ENCODE results near the gene MLN. TPM values are rescaled to one million over a fixed set of nuclear protein-coding genes. Genes with fewer than 3 reads are reported as not detected.

The MLN gene, protein sequence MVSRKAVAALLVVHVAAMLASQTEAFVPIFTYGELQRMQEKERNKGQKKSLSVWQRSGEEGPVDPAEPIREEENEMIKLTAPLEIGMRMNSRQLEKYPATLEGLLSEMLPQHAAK
- not detected for total RNA-seq

DNA sequence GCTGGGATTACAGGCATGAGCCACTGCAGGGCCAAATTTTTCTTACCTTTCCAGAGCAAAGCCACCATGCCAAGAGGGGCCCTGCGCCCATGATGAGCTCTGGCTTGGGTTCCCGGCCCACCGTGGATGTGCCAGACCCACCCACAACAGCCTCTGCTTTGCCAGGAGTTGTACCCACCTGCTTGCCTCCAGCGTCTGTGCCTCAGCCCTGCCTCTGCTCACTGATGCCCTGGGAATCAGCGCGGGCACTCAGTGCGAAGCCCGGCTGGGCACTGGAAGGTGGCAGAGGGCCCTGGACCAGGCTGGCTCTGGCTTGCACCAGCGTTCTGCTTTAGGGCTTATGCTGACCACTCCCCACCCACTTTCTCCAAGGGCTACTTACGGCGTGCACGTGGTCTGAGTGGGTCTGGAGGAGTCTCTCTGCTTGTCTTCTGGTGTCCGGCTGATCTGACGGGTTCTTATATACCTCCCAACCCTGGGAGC is at the start of gene MLN:
MLN (minus strand) TSS at position 433 of the 483 bp plus-strand sequence. CDS start 2,840 bp downstream, outside the sequence.
- DNase-seq = no peak

DNA sequence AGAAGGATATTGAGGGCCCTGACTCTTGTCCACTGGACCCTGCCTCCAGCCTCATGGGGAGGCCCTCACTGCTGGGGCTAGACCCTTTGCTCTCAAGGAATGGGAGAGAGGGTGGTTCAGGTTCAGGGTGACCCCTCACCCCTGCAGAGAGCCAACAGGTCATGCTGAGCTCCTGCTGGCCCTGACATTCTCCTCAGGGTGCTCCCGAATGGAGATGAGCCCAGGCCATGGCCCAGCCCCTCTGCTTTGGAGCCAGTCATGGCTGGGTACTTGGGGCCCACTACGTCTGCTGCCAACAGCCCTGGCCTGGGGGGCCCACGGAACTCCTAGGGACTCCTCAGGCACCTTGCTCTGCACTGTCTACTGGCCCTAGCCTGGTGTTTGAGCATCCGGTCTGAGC is 49.2 kb upstream of the MLN start:
- DNase-seq = no peak

DNA sequence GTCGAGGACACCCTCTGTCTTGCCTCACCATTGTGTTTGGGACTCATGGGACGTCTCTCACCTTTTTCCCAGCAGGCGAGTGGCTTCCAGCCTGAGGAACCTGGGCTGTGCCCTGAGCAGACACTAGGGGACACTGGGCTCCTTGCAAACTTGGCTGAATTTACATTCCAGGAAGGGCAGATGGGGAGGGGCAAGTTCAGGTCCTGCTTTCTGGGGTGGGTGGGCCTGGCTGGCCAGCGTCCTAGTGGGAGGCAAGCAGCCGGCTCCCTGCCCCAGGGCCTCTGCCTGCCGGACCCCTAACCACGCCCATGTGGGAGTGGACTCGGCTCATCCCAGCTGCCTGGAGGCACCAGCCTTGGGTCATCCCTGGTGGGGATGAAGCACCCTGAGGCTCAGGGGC is 48.2 kb upstream of the MLN start:
- no peak for DNase-seq

DNA sequence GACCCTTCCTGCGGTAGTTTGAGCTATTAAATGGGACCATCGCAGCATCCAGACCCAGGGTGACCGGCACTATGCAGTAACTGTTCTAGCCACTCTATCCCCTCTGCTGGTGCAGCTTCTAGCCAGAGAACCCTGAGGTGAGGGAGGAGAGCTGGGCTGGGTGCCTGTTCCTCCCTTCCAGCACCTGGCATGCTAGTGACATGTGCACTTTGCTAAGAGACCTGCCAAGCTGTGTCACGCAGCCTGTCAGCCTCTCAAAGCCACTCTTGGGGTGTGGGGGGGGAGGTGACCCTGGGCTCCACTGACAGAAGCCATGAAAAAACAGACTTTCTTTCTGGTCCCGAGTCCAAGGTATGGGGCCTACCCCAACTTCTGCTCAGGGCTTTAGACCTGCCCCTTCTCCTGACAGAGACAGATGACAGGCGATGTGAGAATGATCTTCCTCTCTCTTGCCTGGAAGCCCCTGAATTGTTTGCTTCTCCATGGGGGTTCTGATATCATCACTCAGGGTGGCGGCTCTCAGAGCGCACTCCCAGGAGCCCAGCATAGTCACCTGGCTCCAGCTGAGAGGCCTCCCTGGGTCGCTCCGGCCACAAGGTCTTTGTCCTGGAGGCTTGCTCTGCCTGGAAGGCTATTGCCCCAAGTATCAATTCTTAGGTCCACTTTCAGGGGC is 47.2 kb upstream of the MLN start:
- DNase-seq = no peak

DNA sequence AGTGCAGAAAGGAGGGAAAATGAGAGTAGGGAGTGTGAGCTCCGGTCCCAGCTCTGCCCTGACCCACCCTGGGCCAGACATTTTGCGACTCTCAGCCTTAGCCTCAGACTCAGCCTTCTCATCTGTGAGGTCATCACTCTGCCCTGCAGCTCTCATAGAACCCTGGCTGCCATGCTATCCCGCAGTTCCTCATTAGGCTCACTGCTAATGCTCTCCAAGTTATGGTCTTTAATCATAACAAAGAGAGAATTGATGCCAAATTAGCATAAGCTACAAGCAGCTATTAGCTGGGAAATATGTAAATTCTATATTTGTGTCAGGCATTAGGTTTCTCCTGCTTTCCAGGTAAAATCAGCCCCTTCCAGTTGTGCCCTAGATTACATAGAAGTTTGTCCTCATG is 46.5 kb upstream of the MLN start:
- DNase-seq = no peak

DNA sequence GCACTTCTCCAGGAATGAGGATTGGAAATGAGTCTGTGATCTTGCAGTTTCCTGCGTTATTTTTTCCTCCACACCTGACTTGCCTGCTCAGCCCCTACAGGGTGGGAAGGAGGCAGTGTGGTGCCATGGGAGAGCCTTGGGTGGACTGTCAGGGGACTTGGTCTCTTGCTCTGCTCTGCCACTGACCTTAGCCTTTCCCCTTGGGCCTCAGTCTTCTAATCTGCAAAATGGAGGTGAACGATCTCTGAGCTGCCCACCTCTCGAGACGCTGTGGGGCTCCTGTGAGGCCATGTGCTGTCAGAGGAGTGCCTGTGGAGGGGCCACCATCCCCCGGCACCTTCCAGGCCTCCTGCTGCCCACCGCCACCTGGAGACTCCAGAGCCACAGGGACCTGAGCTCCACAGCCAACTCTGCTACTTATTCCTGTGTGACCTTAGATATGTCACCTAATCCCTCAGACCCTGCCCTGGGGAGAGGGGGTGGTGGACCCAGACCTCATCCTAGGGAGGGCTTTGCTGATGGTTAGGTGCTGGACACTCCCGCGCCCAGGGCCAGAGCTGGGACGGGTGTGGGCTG is 45.8 kb upstream of the MLN start:
- DNase-seq = no peak

DNA sequence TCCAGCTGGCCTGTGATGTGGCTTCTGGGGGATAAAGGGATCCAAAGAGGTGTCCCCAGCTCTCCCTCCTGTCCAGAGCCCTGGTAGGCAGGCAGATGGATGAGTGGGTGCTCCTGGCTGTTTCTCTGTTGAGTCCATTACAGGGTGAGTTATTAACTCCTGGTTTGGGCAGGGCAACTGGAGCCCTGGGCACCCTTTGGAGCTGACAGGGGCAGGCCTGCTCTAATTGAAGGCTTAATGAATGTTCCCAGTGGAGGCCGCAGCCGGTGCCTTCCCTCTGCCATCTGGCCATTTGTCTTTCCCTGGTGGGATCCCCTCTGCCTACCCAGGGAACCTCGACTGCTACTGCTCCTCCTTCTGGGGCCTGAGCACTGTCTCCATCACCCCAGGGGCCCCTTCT is 44.7 kb upstream of the MLN start:
- DNase-seq = no peak

DNA sequence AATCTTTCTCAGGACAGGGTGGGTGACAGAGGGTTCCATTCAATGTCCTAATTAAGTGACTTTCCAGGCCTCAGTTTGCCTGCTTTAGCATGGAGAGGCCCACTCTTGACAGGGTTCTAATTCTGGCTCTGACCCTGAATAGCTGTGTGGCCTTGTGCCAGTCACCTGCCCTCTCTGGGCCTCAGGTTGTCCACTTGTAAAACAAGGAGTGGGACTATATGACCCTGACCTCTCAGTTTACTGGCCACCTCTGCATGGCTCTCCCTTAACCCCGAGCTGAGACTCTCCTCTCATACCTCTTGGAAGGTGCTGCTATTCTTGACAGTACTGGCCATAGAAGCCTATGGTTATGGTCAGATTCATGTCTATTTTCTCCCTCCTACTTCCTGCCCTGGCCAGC is 44.1 kb upstream of the MLN start:
- DNase-seq = no peak

DNA sequence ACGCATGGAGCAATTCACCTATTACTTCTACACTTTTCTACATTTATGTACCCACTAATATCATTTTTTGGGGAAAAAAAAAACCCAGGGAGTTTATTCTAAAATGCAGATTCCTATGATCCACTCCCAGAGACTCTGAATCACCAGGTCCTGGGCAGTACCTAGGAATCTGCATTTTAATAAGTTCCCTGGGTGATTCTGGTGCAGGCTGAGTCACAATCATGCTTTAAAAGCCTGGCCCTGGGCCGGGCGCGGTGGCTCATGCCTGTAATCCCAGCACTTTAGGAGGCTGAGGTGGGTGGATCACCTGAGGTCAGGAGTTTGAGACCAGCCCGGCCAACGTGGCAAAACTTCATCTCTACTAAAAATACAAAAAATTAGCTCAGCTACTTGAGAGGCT is 43.3 kb upstream of the MLN start:
- no peak for DNase-seq

DNA sequence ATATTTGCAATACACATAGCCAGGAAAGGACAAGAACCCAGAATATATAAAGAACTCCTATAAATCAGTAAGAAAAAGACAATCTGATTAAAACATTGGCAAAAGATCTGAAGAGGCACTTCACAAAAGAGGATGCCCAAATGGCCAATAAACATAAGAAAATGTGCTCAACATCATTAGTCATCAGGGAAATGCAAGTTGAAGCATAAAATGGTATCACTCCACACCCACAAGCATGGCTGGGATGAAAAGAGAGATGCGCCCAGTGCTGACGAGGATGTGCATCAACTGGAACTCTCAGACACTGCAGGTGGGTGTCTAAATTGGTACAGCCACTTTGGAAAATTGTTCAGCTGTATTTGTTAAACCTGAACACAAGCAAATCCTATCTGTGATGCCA is 42.4 kb upstream of the MLN start:
- DNase-seq = no peak

DNA sequence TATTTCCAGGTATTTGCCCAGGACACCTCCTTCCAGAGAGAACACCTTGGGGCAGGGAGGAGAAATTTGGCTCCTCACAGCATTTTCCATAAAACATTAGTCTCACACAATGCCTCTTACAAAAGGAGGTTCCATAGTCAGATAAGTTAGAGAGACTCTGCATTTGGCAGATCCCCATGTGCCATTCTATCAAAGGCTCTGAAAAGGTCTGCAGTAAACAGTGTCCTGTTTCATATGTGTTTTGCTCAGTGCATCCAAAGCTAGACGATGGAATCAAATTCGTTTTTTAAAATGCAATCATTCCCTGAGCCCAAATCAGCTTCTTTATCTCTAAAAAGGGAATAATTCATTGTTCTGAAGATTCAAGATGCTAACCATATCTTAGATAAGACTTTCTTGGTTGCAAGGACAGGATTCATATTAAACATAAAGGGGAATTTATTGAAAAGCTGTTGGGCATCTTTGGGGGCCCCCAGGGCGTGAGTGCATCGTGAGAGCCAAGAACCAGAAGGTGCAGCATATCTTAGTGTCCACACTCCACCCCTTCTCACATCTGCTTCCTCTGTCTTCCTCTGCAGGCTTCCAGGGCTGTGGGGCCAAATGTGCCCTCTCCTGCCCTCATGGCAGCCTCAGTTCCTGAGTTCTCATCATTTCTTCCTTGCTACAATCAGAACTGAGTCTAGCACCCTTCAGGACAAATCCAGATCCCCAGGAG is 41.4 kb upstream of the MLN start:
- no peak for DNase-seq

DNA sequence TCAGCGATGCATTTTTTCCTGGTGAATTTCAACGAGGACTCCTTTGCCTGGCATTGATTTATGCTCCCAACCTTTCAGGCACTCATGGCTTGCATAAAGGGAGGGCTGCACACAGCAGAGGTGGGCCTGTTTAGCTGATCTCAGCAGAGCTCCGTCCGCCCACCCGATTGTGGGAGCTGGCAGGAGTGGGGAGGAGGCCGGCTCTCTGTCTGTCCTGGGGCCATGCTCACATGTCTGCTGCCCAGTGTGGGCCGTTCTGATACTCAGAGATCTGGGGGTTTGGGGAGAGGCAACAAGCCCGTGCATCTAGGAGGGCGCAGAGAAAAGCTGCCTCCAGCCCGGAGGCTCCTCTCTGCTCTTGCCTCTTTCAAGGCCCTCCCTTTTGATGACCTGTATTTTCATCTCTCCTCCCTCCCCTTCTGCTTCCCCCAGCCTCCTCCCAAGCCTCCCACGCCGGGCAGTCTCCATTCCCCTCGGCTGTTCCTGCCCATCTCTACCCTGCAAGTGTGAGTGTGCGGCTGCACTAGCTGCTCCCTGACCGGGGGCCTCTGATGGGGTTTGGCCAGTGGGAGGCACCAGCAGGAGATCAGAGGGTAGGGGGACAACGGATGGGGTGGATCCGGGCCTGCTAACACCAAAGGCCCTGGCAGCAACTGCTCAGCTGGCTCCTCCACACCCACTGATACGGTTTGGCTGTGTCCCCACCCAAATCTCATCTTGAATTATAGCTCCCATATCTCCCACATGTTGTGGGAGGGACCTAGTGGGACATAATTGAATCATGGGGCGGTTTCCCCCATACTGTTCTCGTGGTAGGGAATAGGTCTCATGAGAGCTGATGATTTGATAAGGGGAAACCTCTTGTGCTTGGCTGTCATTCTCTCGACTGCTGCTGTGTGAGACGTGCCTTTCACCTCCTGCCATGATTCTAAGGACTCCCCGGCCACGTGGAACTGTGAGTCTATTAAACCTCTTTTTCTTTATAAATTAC is 39.6 kb upstream of the MLN start:
- no peak for DNase-seq

DNA sequence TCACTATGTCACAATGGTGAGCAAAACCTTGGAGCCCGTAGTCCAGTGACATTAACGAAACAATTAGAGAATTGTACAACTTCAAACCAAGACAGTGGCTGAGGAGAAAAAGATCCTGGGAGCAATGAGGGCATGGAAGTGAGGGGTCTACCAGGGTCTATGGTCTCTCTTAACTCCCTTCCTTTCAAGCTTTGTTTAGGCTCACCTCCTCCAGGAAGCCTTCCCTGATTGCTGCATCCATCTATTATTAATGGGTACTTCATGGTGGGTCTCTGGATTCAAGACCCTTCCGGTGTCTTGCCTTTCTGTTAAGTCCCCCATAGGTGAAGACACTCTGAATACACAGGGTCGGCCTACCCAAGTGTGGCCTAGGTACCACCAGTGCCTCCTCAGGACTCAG is 38.1 kb upstream of the MLN start:
- DNase-seq = no peak

DNA sequence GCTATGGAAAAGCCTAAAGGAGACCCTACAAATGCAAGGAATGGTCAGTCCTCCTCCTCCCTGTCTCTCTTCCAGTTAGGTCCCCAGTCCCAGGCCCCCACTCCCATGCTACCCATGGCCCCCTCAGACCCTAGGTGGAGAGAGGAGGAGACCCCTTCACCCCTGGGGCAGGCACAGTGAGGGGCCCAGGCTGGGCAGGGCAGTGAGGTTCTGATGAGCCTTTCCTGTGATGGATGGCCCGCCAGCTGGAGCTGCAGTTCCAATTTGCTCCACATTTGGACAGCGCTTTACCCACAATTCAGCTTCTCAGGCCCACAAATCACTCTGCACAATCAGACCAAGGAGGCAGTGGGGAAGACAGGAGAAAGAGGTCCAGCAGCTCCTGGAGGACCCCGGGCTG is 37.3 kb upstream of the MLN start:
- no peak for DNase-seq

DNA sequence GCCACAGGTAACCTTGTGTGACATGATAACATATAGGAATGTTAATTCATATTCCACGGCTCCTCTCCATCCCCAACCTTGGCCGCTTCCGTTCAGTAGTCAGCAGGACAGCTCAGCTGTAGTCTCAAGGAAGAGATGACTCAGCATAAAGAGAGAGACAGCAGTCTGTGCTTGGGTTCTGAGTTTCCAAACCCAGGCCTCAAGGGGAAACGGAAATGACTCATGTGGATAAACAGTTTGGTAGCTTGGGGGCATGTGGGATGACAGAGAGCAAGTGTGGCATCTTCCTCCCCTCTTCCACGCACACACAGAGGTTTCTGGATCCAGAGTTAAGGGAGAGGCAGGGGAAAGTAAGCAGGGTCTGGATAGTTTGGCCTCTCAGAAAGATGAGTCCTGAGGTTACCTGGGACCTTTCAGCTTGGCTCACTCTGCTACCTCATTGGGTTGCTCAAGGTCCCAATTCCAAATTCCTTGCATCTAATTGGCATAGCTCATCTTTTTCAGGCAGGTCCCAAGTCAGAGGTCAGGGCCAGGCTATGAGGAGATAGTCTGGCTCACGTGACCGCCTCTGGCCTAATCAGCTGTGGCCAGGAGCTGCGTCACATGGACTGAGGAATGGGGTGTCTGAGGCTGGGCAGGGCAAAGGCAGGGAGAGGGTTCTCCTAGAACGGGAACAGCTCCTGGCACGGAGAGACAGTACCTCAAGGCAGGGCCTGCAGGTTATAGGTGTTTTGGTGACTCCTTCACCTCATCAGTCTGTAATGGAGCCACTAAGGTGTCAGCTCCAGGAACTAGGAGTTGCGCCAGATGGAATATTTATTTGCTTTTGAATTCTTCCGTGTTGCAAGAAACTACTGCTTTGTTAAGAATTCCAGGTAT is 36.5 kb upstream of the MLN start:
- no peak for DNase-seq

DNA sequence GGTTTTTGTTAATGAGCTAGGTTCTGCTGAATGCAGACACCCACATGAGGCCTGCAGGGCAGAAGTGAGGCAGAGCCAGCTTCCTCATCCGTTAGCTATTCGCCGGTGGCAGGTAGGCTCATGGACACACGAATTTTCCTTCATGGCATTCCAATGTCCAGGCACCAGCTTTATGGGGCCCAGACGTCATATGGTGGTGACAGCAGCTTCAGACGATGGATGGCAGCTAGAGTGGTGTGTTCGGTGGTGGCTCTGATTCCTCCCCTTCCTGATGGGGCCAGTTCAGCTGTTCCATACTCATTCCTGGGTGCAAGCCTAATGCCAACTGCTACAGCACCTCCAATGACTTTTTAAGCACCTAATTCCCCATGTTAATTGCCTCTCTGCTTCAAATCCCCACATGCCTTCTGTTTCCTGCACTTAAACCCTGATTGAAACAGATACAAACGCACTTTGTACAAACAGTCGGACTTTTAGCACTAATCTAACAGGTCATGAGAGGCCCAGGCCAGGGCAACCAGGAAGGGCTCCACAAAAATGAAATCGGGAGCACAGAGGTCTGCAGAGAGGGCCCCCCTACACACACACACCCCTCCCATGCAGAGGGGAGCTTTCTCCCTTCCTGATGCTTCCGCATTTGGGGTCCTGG is 35.7 kb upstream of the MLN start:
- no peak for DNase-seq

DNA sequence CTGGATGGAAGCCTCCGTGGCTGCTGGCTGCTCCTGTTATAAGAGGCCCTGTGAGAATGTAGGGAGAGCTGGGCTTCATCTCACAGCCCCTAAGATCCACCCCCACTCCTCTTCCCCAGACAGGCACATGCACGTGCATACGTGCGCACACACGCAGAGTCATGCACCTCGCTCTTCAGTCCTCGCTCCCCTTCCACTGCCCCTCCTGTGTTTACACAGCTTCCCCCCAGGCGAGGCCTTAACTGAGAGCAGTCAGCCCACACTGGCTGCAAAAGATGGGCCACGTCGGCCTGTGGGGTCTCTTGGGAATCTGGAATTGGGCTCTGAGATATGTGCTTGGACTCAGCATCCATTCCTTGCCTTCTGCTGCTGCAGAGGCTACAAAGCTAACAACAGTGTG is 35.2 kb upstream of the MLN start:
- no peak for DNase-seq

DNA sequence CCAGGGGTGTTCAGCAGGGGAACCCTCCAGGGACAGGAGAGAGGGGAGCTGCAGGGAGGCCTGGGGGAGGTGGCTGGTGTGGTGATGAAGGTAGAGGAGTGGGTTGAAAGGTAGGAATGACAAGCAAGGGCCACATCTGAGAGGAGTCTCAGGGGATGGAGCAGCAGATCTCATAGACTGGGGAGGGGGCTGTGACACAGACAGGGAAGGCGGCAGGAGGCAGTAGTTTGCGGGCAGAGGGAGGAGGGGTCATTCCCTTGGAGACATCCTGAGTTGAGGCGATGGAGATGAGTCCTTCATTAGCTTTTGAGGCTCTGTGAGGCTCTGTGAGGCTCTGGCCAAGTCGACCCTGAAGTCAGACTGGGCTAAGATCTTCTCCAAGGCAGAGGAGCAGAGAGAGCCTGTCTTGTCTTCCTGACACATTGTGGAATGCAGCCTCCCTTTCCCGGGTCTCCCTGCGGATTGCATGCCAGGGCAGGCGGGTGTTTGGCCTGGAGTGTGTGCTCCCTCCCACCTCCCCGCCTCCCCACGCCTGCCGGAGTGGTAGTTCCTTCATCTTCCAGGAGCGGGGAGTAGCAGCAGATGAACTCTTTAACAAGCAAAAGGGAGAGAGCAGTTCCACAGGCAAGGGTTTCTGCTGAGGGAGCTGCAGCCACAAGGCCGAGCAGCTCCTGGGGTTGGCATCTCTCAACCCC is 34.3 kb upstream of the MLN start:
- DNase-seq = no peak

DNA sequence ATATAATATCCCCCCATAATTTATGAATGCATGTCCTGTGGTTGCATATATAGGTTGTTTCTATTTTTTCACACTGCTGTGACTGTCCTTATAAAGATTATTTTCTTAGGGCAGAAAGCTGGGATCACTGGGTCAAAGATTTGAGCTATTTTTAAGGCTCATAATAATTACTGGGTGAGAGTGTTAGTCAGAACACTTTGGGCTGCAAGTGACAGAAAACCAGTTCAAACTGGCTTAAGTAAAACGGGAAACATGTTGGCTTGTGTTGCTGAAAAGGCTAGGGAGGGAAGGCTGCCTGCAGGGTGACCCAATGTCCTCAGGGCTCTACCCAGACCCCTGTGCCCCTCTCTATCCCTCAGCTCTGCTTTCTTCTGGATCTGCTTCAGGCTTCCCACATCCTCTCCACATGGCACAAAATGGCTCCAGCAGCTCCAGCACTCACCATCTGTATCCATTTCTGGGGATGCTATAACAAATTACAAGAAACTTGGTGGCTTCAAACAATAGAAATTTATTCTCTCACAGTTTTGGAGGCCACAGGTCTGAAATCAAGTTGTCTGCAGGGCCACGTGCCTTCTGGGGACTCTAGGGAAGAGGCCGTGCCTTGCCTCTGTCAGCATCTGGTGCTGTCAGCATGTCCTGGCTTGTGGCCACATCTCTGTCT is 33.1 kb upstream of the MLN start:
- no peak for DNase-seq
